ENCODE data around the gene ROBO4. TPM values are rescaled to one million over a fixed set of nuclear protein-coding genes. Genes with fewer than 3 reads are reported as not detected.

ROBO4 gene
- total RNA-seq (2014; rRNA removed; shearing (Covaris generic)), result 0.69 and 3.6 TPM in 2 replicates

DNA sequence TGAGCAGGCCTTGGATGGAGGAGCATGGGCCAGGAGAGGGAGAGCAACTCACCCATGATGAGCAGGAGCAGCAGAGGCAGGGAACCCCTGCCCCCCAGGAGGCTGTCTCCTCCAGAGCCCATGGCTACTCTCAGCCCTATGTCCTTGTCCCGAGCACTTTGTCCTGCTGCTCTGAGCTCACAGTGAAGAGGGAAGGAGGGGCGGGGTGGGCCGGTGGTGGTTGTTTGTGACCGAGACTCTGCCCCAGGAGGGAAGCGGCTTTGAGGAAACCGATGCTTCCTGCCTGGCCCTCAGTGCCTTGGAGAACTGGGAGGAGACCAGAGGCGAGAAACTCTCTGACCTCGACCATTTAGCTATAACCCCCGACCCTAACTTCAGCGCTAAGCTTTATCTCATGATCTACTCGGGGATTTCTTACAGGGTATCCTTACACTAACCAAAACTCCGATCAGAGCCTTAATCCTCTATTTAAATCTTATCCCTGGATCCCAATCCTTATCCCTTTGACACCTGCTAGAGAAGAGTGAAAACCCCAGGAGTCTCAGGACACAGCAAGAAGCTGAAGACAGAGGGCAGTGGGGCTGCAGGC, at the start of gene ROBO4:
Gene ROBO4 (minus strand): TSS at position 192 of the 589 bp plus-strand sequence. CDS start 70 bp downstream, at position 122.
- no peak for DNase-seq (ENCODE audit: low read depth)

DNA sequence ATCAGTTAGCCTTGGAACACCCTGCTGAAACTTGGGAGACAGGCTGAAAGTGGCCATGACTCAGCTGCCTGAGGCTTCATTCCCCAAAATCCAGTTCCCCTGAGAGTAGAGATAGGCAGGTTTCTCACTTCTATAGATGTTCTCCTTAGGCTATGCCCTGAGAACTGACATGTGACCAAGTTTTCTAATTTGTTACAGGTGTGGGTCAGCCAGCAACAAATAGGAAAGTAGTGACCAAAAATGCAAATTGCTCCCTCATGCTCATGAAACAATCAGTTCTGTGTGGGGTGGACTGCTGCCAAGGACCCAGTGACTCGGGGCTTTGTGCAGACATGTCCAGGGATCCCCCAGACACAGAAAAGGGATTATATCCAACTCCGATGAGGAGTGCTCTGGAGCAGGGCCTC, 49.1 kb upstream of the ROBO4 start:
- DNase-seq (ENCODE audit: low read depth), result no peak

GRCh38 chr11:124945826-124946225, 48.2 kb upstream of the ROBO4 start:
- no peak for DNase-seq (ENCODE audit: low read depth)

- DNase-seq (ENCODE audit: low read depth), result no peak
Observed at GRCh38 chr11:124944565-124944964, 46.9 kb upstream of the ROBO4 start.

- no peak for DNase-seq (ENCODE audit: low read depth)
Observed at GRCh38 chr11:124943741-124944140, 46.1 kb upstream of the ROBO4 start.

GRCh38 chr11:124943254-124943616, 45.6 kb upstream of the ROBO4 start:
- no peak for DNase-seq (ENCODE audit: low read depth)

DNA sequence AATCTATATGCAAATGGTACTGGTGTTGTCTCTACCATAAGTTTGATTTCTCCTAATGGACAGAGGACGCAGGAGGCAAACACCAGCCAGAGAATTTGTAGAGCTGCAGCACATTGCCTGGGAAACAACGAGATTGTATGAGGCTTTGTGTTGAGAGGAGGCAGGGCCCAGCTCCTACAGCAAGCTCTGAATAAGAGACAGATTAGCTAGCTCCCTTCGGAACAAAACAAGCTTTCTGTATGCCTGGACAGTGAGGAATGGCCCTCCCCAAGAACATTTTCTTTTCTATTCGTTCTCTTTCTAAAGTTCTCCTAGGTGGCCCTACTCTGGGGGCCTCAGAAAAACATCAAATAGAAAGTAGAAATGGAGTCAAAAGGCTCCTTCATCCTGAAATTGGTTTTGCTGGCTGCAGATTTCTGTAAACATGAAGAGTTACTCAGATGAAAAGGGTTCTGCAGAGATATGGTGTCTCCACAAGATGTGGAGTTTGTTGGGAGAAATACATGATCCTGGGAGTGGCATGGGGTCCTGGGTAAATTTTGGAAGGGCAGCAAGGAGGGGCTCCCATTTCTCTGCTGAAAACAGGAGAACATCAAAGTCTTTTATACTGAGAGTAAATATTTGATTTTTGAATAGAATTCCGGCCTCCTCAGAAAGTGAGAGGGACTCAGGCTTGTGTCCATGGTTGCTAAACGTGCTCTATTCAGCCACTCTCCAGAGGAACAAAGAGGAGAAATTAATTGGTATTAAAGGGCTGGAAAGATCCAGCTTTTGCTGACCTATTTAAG, 45.0 kb upstream of the ROBO4 start:
- DNase-seq (ENCODE audit: low read depth), result no peak

DNA sequence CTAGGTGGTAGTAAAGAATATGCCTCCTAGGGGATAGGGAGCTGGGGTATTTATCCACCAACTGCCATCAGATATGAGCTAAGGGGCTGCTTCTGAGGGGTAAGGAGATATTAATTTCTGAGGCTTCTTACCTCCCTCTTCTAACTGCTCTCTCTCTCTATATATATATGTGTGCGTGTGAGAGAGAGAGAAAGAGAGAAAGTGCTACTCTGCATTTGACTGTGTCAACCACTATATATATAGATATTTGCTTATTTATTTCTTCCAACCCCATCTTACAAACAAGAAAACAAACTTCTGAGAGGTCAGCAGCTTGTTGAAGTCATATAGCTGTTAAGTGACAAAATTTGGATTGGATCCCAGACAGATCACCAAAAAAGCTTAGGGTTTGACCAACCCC, 44.0 kb upstream of the ROBO4 start:
- DNase-seq (ENCODE audit: low read depth), result no peak

GRCh38 chr11:124938970-124939369, 41.3 kb upstream of the ROBO4 start:
- no peak for DNase-seq (ENCODE audit: low read depth)

DNA sequence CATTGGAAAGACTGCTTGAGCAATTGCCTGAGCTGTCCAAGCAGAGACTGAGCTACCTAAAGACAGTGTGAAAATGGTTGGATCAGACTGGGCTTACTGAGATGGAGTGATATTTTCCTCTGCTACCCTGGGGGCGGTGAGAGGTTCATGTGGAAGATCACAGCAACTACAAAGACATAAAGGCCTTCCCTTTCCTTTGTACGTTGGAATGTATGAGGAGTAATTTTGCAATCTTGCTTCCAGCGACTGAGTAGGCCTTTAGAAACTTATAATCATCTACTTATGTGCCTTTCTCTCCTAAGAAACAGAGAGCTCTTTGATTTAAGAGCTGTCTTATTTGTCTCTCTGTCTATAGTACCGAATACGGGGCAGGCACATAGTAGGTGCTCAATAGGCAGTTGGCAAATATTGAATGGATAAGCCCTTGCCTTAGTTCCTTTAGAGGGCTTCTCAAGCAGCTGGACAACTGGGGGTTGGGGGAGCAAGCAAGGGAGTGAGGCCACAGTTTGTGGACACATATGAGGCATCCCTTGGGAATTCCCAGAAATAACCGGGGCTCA, 40.6 kb upstream of the ROBO4 start:
- no peak for DNase-seq (ENCODE audit: low read depth)

- DNase-seq (ENCODE audit: low read depth), result no peak
Observed at GRCh38 chr11:124937336-124937935, 39.8 kb upstream of the ROBO4 start.

- no peak for DNase-seq (ENCODE audit: low read depth)
Observed at GRCh38 chr11:124935548-124936514, 38.2 kb upstream of the ROBO4 start, which contains the start of gene HEPACAM. Gene HEPACAM, minus strand, starts transcription at chr11:124936047. Its CDS starts 41 bp downstream, at chr11:124936006.

DNA sequence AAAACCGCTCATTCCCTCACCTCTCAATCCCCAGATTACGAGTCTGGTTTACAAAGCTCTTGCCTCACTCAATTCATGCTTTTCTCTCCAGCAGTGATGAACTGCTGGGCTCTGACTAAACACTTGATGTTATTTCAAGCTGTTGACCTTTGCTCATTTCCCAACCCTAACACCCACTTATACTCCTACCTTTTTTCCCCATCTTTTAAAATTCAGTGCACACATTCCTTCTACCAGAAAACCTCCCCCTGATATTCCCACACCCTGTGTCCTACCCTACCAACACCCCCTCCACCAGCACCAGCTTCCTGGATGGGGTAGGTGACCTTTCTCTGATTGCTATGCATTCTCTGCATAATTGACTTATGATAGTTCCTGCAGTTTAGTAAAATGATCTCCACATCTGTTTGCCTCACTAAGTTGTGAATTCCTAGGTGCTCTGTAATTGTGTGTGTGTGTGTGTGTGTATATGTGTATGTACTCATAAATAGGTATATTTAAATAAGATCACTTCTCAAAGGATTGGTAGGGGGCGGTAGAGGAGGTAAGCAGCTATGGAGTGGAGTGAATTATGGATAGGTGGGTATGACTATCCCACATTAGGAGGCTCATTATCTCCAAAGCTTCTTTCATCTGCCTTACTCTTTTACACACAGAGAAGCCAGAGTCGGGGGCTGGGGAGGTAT, 37.3 kb upstream of the ROBO4 start:
- peak; percentile 50 for DNase-seq (ENCODE audit: low read depth)

DNA sequence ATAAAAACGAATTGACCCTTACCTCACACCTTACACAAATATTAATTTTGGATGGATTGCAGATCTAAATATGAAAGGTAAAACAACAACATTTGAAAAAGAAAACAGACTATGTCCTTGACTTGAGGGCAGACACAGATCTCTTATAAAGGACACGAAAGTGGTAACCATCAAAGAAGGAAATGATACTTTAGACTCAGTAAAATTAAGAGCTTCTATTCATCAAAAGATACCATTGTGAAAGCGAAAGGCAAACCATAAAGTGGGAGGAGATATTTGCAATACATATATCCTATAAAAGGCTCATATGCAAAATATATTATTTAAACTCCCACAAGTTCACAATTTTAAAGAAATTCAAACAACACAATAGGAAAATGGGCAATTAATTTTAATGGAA, 33.1 kb upstream of the ROBO4 start:
- DNase-seq (ENCODE audit: low read depth), result no peak

- DNase-seq (ENCODE audit: low read depth), result no peak
Observed at GRCh38 chr11:124928942-124929665, 31.4 kb upstream of the ROBO4 start.

GRCh38 chr11:124923296-124923695, 25.6 kb upstream of the ROBO4 start:
- no peak for DNase-seq (ENCODE audit: low read depth)

DNA sequence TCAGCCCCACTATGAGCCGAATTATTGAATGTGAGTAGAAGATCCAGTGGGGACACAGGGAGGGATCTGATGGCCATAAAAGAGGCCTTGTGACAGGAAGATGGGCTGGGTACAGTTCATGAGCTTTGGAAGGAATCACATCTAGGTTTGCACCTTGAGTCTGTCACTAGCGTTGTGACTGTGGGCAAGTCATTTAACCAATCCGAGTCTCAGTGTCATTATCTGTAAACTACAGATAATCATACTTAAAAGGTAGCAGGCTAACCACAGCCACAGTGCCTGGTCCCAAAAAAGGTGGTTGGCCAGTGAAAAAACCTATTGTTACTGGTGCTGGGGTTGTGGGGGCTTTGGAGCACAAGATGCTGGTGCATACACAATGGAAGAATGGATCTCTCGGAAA, 25.2 kb upstream of the ROBO4 start:
- DNase-seq (ENCODE audit: low read depth), result no peak

DNA sequence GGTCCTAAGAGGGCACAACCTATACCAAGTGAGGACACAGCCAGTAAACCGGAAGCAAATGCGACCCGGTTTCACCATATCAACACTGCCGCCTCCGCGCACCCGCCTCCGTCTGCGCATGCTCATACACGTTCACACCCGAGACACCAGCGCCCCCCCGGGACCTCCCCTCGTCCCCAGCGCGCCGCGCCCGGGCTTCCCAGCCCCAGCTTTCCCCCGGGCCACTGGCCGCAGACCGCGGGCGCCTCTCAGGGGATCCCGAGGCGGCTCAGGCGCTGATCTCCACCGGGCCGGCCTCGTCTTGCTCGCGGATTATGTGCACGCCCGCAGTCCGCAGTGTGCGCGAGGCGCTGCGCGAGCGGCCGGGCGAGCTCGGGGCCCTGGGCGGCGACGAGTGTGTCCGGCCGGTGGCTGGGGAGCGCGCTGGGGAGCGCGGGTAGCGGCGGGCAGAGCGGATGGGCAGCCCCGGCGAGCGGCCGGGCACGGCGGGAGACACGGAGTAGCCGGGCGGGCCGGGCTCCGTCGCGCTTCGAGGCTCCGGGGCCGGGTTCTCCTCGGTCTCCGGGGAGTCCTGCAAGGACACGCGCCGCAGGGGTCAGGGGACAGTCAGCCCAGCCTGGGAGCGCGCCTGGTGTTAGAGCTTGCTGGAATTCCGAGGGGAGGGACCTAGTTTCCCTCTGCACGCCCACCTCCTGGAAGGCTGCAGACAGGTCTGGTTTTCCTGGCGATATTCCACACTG, 23.4 kb upstream of the ROBO4 start:
- DNase-seq (ENCODE audit: low read depth), result no peak

GRCh38 chr11:124920356-124920755, 22.7 kb upstream of the ROBO4 start:
- no peak for DNase-seq (ENCODE audit: low read depth)

Data from Daoy (cell line).